ENCODE measurements around the gene AKAP12. TPM values are rescaled to one million over a fixed set of nuclear protein-coding genes. Genes with fewer than 3 reads are reported as not detected.

Gene AKAP12
- polyA plus RNA-seq, 2 of the 4 experiments (the other 2 are of a cell fraction), result 32.1 to 192 TPM

- Histone ChIP-seq H3K4me1 (peaks cover 21% of the 10 kb centered on the region; the same call in 2 of the 3 replicates), H3K9me3 (no peaks in the 10 kb centered on the region), H3K27ac (no peak overlapping the region), H3K4me2 (peak overlapping the region; percentile 49; the same call in 2 of the 3 replicates), H3K4me3 (no peak overlapping the region)
- FAIRE-seq (no peak), DNase-seq (ENCODE audit: low read depth in 1 of 2, low spot score in 1 of 2) (peak in 1 of 2 experiments; percentile 11), ATAC-seq (peak in 1 of 2 experiments; percentile 37; a peak in 3 of 6 replicates)
- POLR2A ChIA-PET, result interaction anchor here (0.7 kb wide), 1 partner anchor 262 kb away, joined by 3 read pairs; no protein-coding TSS in a partner anchor
- WGBS (ENCODE audit: missing lambda C conversion rate), result 80% methylated on average over 14 of the region's 14 CpGs
- TF ChIP-seq, protein P1, sequence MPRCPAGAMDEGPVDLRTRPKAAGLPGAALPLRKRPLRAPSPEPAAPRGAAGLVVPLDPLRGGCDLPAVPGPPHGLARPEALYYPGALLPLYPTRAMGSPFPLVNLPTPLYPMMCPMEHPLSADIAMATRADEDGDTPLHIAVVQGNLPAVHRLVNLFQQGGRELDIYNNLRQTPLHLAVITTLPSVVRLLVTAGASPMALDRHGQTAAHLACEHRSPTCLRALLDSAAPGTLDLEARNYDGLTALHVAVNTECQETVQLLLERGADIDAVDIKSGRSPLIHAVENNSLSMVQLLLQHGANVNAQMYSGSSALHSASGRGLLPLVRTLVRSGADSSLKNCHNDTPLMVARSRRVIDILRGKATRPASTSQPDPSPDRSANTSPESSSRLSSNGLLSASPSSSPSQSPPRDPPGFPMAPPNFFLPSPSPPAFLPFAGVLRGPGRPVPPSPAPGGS (IDR thresholded peaks at IDR 0.05), result no peak
- TF ChIP-seq CHD2 (IDR thresholded peaks at IDR 0.05; ENCODE audit: low read length, partially characterized antibody), result no peak
- TF ChIP-seq CBX2 (IDR thresholded peaks at IDR 0.05; ENCODE audit: borderline replicate concordance, low read depth), result no peak
- CTCF ChIA-PET, result interaction anchor here (1.3 kb wide), 1 partner anchor 70 kb away, joined by 6 read pairs; no protein-coding TSS in a partner anchor
These were observed 14.8 kb downstream of the AKAP12 start for GRCh38 chr6:151254451-151255081.

GRCh38 chr6:151255811-151256210, 16.0 kb downstream of the AKAP12 start:
- Histone ChIP-seq H3K9me3 (no peaks in the 10 kb centered on the region), H3K4me1 (peaks cover 21% of the 10 kb centered on the region; the same call in 2 of the 3 replicates), H3K4me3 (no peak overlapping the region), H3K4me2 (no peak overlapping the region), H3K27ac (no peak overlapping the region)
- no peak for FAIRE-seq
- no peak for ATAC-seq
- WGBS (ENCODE audit: missing lambda C conversion rate), result 72% methylated on average over 3 of the region's 3 CpGs
- TF ChIP-seq RFX5 (IDR thresholded peaks at IDR 0.05) (no peak), NFE2L2 (conservative IDR thresholded peaks at IDR 0.05; ENCODE audit: low read length) (no peak), HOXA7 (CRISPR knock-in tag; IDR thresholded peaks at IDR 0.05) (no peak), MAZ (IDR thresholded peaks at IDR 0.05; ENCODE audit: borderline replicate concordance, low read depth, low read length) (no peak), MYC (IDR thresholded peaks at IDR 0.05; ENCODE audit: borderline replicate concordance, low read length) (no peak), HES2 (IDR thresholded peaks at IDR 0.05) (no peak), SREBF2 (IDR thresholded peaks at IDR 0.05) (no peak), HEYL (CRISPR knock-in tag; IDR thresholded peaks at IDR 0.05) (no peak), HOXB5 (CRISPR knock-in tag; IDR thresholded peaks at IDR 0.05) (no peak), CHD4 (IDR thresholded peaks at IDR 0.05; ENCODE audit: borderline replicate concordance) (no peak), KDM1A (IDR thresholded peaks at IDR 0.05; ENCODE audit: low read depth) (no peak), EHMT2 (IDR thresholded peaks at IDR 0.05; ENCODE audit: low read depth) (no peak), PHF8 (IDR thresholded peaks at IDR 0.05; ENCODE audit: borderline replicate concordance, low read depth) (no peak), RAD21 (conservative IDR thresholded peaks at IDR 0.05 in 1 of 2, IDR thresholded peaks at IDR 0.05 in 1 of 2) (no peak), FOSL2 (IDR thresholded peaks at IDR 0.05) (no peak), FOSL2 (CRISPR knock-in tag; IDR thresholded peaks at IDR 0.05) (no peak), EHF (CRISPR knock-in tag; IDR thresholded peaks at IDR 0.05) (no peak), ZC3H11A (IDR thresholded peaks at IDR 0.05) (no peak), SMC3 (IDR thresholded peaks at IDR 0.05) (no peak)
- TF ChIP-seq, protein P2, sequence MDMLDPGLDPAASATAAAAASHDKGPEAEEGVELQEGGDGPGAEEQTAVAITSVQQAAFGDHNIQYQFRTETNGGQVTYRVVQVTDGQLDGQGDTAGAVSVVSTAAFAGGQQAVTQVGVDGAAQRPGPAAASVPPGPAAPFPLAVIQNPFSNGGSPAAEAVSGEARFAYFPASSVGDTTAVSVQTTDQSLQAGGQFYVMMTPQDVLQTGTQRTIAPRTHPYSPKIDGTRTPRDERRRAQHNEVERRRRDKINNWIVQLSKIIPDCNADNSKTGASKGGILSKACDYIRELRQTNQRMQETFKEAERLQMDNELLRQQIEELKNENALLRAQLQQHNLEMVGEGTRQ (IDR thresholded peaks at IDR 0.05), result no peak
- TF ChIP-seq, protein P3, sequence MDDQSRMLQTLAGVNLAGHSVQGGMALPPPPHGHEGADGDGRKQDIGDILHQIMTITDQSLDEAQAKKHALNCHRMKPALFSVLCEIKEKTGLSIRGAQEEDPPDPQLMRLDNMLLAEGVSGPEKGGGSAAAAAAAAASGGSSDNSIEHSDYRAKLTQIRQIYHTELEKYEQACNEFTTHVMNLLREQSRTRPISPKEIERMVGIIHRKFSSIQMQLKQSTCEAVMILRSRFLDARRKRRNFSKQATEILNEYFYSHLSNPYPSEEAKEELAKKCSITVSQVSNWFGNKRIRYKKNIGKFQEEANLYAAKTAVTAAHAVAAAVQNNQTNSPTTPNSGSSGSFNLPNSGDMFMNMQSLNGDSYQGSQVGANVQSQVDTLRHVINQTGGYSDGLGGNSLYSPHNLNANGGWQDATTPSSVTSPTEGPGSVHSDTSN (IDR thresholded peaks at IDR 0.05), result no peak
- CTCF ChIA-PET, result no interaction called here
- DNase-seq (ENCODE audit: low read depth in 1 of 2, low spot score in 1 of 2), result no peak
- POLR2A ChIA-PET, result no interaction called here
